Fibroblast of lung (primary cell): Measurements from ENCODE around the gene ERCC6L. TPM values are rescaled to one million over a fixed set of nuclear protein-coding genes. Genes with fewer than 3 reads are reported as not detected.
A peak's percentile ranks its signal among the peaks of the same experiment; 100 is the strongest.

Experiments used
- DNase-seq, 2 donors: peaks; one replicate each; pipeline versions ENCODE4 v3.0.0 to v3.0.0-alpha.2; 2010; ENCODE audit warnings: low read depth in 2 of 2
- H2AFZ ChIP-seq: 2 replicates; pipeline ENCODE4 v1.5.1; 2012; ENCODE audit warnings: low read length, control low read depth, inconsistent platforms
- H3K27ac ChIP-seq: 2 replicates; pipeline ENCODE4 v1.5.1; 2011; ENCODE audit warnings: low read length, control low read depth; ENCODE audit not compliant: insufficient read depth
- H3K27me3 ChIP-seq: 2 replicates; pipeline ENCODE4 v1.5.1; 2011; ENCODE audit warnings: mild to moderate bottlenecking, low read length; ENCODE audit not compliant: control insufficient read depth, insufficient read depth
- H3K36me3 ChIP-seq: 2 replicates; pipeline ENCODE4 v1.5.1; 2011; ENCODE audit warnings: low read length; ENCODE audit not compliant: control insufficient read depth, insufficient read depth
- H3K4me1 ChIP-seq: 2 replicates; pipeline ENCODE4 v1.5.1; 2011; ENCODE audit warnings: low read length; ENCODE audit not compliant: control insufficient read depth, insufficient read depth; ENCODE audit errors: extremely low read depth
- H3K4me2 ChIP-seq: 2 replicates; pipeline ENCODE4 v1.5.1; 2011; ENCODE audit warnings: low read length, control low read depth; ENCODE audit not compliant: insufficient read depth; ENCODE audit errors: extremely low read depth
- H3K4me3 ChIP-seq, 4 experiments: fragments of 200-600 bp in 1 of 4; sonication (generic) in 1 of 4; replicated peaks in 1 of 4; 2 replicates each; pipeline ENCODE4 v1.5.1; 2011 to 2016; ENCODE audit warnings: low read length in 4 of 4, low read depth in 3 of 4, mild to moderate bottlenecking in 3 of 4, control low read depth in 2 of 4, inconsistent platforms in 1 of 4, mixed read lengths in 1 of 4; ENCODE audit not compliant: insufficient read depth in 1 of 4; ENCODE audit errors: control extremely low read depth in 1 of 4
- H3K79me2 ChIP-seq: 2 replicates; pipeline ENCODE4 v1.5.1; 2012; ENCODE audit warnings: mild to moderate bottlenecking, low read length, inconsistent platforms; ENCODE audit not compliant: control insufficient read depth, insufficient read depth
- H3K9ac ChIP-seq: 2 replicates; pipeline ENCODE4 v1.5.1; 2011; ENCODE audit warnings: mild to moderate bottlenecking, low read length, control low read depth; ENCODE audit not compliant: insufficient read depth
- H3K9me3 ChIP-seq: 2 replicates; pipeline ENCODE4 v1.5.1; 2012; ENCODE audit warnings: low read depth, low read length; ENCODE audit not compliant: control insufficient read depth, insufficient read depth
- H4K20me1 ChIP-seq: 2 replicates; pipeline ENCODE4 v1.5.1; 2011; ENCODE audit warnings: low read length; ENCODE audit not compliant: control insufficient read depth, insufficient read depth; ENCODE audit errors: extremely low read depth
- EZH2 ChIP-seq: IDR thresholded peaks from 2 replicates; pipeline ENCODE4 v1.5.1; 2012; ENCODE audit warnings: low read length, control low read depth, mild to moderate bottlenecking; ENCODE audit errors: missing control alignments
- polyA plus RNA-seq, 2 donors: library from polyadenylated mRNA; depleted of rRNA in 1 of 2; stranded (reverse) in 1 of 2; unstranded in 1 of 2; fragments of >200 nt; gene quantifications; 2 replicates each; pipeline ENCODE4 v1.2.1, GENCODE V29; 2011 to 2012; ENCODE audit warnings: missing spikeins in 1 of 2
- total RNA-seq: library from RNA; depleted of rRNA; stranded (reverse); fragments of >200 nt; gene quantifications from 2 replicates; pipeline ENCODE4 v1.2.1, GENCODE V29; 2014
- TF ChIP-seq, protein P1 (sequence below), 2 donors: IDR thresholded peaks in 1 of 2; conservative IDR thresholded peaks in 1 of 2; 1 replicate in 1 of 2; 2 replicates in 1 of 2; pipeline ENCODE4 v1.5.1; 2011 to 2012; ENCODE audit warnings: low read length in 2 of 2, control low read depth in 1 of 2, inconsistent platforms in 1 of 2, low read depth in 1 of 2, mild to moderate bottlenecking in 1 of 2

Gene ERCC6L
- total and polyA plus RNA-seq, 2 donors (not counting 1 experiment from before 2014, with no cell fraction given), result 0.66 to 1.7 TPM

DNA sequence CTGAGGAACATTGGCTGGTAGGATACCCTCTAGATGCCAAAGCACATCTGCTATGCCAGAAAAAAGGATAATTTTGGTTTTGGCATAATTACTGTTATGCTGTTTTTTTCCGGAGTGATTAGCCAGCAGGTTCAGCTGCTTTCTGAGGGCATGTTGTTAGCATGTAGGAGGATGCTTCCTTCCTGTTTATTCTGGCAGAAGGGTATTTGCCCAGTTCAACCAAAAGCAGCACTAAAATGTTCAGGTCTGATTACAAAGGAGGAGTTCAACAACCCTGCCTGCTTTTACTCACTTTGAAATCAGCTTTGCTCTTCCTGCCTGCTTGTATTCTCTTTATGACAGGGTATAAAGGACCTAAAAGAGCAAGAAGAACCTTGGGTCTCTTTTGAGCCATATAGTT is 21.9 kb downstream of the ERCC6L start:
- Histone ChIP-seq H3K9ac (no peak overlapping the region), H4K20me1 (no peaks in the 10 kb centered on the region), H2AFZ (no peak overlapping the region), H3K27me3 (no peaks in the 10 kb centered on the region), H3K36me3 (no peaks in the 10 kb centered on the region), H3K4me1 (no peaks in the 10 kb centered on the region), H3K4me3 (no peak overlapping the region), H3K9me3 (no peaks in the 10 kb centered on the region), H3K79me2 (no peaks in the 10 kb centered on the region), H3K4me2 (no peak overlapping the region), H3K27ac (no peak overlapping the region)
- TF ChIP-seq, protein P1, sequence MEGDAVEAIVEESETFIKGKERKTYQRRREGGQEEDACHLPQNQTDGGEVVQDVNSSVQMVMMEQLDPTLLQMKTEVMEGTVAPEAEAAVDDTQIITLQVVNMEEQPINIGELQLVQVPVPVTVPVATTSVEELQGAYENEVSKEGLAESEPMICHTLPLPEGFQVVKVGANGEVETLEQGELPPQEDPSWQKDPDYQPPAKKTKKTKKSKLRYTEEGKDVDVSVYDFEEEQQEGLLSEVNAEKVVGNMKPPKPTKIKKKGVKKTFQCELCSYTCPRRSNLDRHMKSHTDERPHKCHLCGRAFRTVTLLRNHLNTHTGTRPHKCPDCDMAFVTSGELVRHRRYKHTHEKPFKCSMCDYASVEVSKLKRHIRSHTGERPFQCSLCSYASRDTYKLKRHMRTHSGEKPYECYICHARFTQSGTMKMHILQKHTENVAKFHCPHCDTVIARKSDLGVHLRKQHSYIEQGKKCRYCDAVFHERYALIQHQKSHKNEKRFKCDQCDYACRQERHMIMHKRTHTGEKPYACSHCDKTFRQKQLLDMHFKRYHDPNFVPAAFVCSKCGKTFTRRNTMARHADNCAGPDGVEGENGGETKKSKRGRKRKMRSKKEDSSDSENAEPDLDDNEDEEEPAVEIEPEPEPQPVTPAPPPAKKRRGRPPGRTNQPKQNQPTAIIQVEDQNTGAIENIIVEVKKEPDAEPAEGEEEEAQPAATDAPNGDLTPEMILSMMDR (conservative IDR thresholded peaks at IDR 0.05 in 1 of 2, IDR thresholded peaks at IDR 0.05 in 1 of 2; ENCODE audit: low read depth in 1 of 2, low read length in 2 of 2), result no peak
- no peak for TF ChIP-seq EZH2
- DNase-seq, result no peak

DNA sequence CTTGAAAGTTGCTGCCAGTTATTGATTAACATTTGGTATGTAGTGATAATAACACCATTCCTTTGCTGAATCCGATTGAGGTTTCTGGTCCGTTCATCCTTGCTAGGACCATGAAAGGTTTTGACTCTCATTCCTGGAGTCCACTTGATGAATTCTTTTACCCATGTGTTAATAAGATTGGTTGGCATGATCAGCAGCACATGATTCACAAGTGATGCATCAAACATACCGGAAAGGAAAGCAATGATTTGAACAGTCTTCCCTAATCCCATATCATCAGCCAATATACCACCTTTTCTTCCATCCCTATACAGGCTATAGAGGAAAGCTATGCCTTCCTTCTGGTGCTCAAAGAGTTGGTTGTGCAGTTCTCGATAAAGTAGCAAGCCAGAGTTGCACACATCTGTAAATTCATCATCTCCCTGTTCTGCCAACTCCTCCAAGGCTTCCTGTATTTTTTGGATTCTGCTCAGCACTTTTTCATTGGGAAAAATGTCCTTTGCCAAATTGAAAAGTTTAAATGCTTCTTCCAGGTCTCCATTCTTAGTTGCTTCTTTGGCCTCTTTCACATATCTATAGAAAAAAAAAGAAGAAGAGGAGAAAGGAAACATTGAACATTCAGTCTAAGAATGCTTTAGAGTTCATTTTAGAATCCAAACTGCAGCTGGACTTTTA is 30.6 kb downstream of the ERCC6L start:
- Histone ChIP-seq H3K4me3 (no peak overlapping the region), H3K79me2 (peaks cover 1% of the 10 kb centered on the region), H3K9ac (no peak overlapping the region), H3K36me3 (no peaks in the 10 kb centered on the region), H2AFZ (no peak overlapping the region), H3K27ac (no peak overlapping the region), H3K4me1 (no peaks in the 10 kb centered on the region), H3K27me3 (no peaks in the 10 kb centered on the region), H3K4me2 (no peak overlapping the region), H3K9me3 (no peaks in the 10 kb centered on the region), H4K20me1 (no peaks in the 10 kb centered on the region)
- TF ChIP-seq EZH2, result no peak
- TF ChIP-seq, protein P1 (conservative IDR thresholded peaks at IDR 0.05 in 1 of 2, IDR thresholded peaks at IDR 0.05 in 1 of 2; ENCODE audit: low read depth in 1 of 2, low read length in 2 of 2), result no peak
- peak in 1 of 2 donors; percentile 41 for DNase-seq

- H3K9me3 ChIP-seq, result no peaks in the 10 kb centered on the region
- H3K4me2 ChIP-seq, result no peak overlapping the region
- no peaks in the 10 kb centered on the region for H4K20me1 ChIP-seq
- peaks cover 1% of the 10 kb centered on the region for H3K79me2 ChIP-seq
- H3K4me3 ChIP-seq, result no peak overlapping the region
- no peak overlapping the region for H3K9ac ChIP-seq
- no peaks in the 10 kb centered on the region for H3K36me3 ChIP-seq
- H3K27ac ChIP-seq, result no peak overlapping the region
- H2AFZ ChIP-seq, result no peak overlapping the region
- no peaks in the 10 kb centered on the region for H3K27me3 ChIP-seq
- H3K4me1 ChIP-seq, result peaks cover under 1% of the 10 kb centered on the region
- TF ChIP-seq, protein P1 (conservative IDR thresholded peaks at IDR 0.05 in 1 of 2, IDR thresholded peaks at IDR 0.05 in 1 of 2; ENCODE audit: low read depth in 1 of 2, low read length in 2 of 2), result no peak
- no peak for TF ChIP-seq EZH2
- DNase-seq, result no peak
These were observed 31.5 kb downstream of the ERCC6L start for GRCh38 chrX:72207366-72207765.
